ENCODE measurements around the gene WDR47. TPM values are rescaled to one million over a fixed set of nuclear protein-coding genes. Genes with fewer than 3 reads are reported as not detected.

WDR47 gene
- polyA plus RNA-seq (ENCODE audit: insufficient read length in 3 of 3) = 10 to 100 TPM; 11.8 to 13.7 (median 12.4) TPM
- long read RNA-seq, donor 1, full-length matches to known transcripts = 1 of 1 reads
- long read RNA-seq, donor 1, partial matches to known transcripts = 0 of 1 reads
- long read RNA-seq, donor 1, other reads (novel, unspliced or antisense) = 0 of 1 reads
- long read RNA-seq, donor 2 = 0 reads
- long read RNA-seq, donor 3 = 0 reads
- long read RNA-seq, donor 4, full-length matches to known transcripts = 1 of 1 reads
- long read RNA-seq, donor 4, partial matches to known transcripts = 0 of 1 reads
- long read RNA-seq, donor 4, other reads (novel, unspliced or antisense) = 0 of 1 reads
- long read RNA-seq, donor 5 = 0 reads
- long read RNA-seq, donor 6 = 0 reads
- long read RNA-seq, donor 7, full-length matches to known transcripts = 1 of 1 reads
- long read RNA-seq, donor 7, partial matches to known transcripts = 0 of 1 reads
- long read RNA-seq, donor 7, other reads (novel, unspliced or antisense) = 0 of 1 reads
- long read RNA-seq, donor 8, full-length matches to known transcripts = 1 of 1 reads
- long read RNA-seq, donor 8, partial matches to known transcripts = 0 of 1 reads
- long read RNA-seq, donor 8, other reads (novel, unspliced or antisense) = 0 of 1 reads
- long read RNA-seq, donor 9, full-length matches to known transcripts = 4 of 12 reads
- long read RNA-seq, donor 9, partial matches to known transcripts = 8 of 12 reads
- long read RNA-seq, donor 9, other reads (novel, unspliced or antisense) = 0 of 12 reads
- long read RNA-seq, donor 10, full-length matches to known transcripts = 2 of 13 reads
- long read RNA-seq, donor 10, partial matches to known transcripts = 11 of 13 reads
- long read RNA-seq, donor 10, other reads (novel, unspliced or antisense) = 0 of 13 reads
- long read RNA-seq, donor 11, full-length matches to known transcripts = 2 of 2 reads
- long read RNA-seq, donor 11, partial matches to known transcripts = 0 of 2 reads
- long read RNA-seq, donor 11, other reads (novel, unspliced or antisense) = 0 of 2 reads
- long read RNA-seq, donor 12 = 0 reads
- long read RNA-seq, donor 13, full-length matches to known transcripts = 1 of 94 reads
- long read RNA-seq, donor 13, partial matches to known transcripts = 93 of 94 reads
- long read RNA-seq, donor 13, other reads (novel, unspliced or antisense) = 0 of 94 reads
- long read RNA-seq, donor 14 = 0 reads
- long read RNA-seq, donor 15, full-length matches to known transcripts = 3 of 56 reads
- long read RNA-seq, donor 15, partial matches to known transcripts = 0 of 56 reads
- long read RNA-seq, donor 15, other reads (novel, unspliced or antisense) = 53 of 56 reads
- long read RNA-seq, donor 16, full-length matches to known transcripts = 1 of 8 reads
- long read RNA-seq, donor 16, partial matches to known transcripts = 7 of 8 reads
- long read RNA-seq, donor 16, other reads (novel, unspliced or antisense) = 0 of 8 reads

DNA sequence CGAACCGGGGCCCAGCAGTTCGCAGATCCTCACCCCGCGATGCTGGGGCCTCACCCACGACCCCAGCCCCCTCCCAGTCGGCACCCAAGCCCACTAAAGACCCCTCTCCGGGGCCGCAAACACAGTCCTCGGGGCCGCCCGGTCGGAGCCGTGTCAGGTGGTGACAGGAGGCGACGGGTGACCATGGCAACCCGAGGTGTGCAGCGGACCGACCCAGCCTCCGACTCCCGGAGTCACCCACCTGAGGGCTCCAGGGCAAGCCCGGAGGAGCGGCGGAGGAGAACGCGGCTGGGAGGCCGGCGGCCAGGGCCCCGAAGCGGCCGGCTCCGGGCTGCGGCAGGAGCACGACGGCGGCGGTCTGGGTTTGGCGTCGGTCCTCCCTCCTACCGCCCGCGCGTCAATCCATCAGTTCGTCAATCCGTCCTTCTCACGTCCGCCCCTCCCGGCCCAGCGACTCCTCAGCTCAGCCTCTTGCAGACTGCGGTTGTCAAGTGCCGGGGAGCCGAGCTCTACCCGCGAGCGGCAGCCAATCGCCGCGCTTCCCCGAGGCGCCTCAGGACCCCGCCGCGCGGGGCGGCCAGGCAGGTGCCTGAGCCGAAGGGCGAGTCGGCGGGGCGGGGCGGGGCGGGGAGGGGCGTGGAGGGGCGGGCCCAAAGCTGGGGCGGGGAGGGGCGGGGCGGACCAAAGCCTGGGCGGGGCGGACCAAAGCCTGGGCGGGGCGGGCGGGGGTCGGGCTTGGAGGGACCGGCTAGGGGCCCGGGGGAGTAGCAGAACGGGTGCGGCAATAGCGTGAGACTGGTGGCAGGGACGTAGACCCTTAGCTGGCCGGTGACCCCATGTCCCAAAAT lies at the start of gene WDR47:
Gene WDR47 (minus strand): TSS at position 482 of the 848 bp plus-strand sequence. CDS start 18,590 bp downstream, outside the sequence.
- peak; percentile 90 for DNase-seq

DNA sequence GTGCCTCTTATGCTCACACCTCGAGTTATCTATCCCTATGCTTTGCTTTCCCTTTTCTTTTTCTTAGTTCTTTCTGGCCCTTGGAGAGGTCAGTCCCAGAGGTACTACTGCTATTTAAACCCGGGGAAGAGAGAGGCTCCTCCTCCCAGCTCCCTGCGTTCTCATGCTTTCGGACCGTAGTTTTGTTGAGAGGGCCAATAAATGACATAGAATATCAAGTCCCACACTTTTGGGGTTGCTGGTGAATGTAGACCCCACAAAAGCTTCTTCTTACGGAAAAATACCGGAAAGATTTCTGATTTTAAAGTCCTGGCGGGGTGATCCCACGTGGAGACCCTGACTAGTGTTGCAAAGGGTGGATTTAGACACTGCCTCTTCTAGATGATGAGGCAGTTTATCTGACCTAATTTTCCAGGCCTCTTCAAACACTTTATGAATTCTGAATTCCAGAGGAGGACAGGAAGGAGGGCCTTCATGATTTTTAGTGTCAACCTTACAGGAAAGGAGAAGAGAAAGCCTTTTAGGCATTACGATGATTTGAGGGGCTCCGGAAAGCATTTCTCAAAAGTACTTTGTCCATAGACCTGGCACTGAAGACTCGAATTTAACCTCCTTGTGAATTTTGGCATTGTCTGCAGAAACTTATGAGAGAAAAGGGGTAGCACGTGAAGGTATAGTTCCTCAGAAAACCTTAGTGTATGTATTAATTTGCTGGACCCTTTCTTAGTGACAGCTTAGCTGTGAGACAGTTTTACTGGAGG lies 49.4 kb upstream of the WDR47 start:
- peak; percentile 38 for DNase-seq

GRCh38 chr1:109090196-109091077 lies 48.5 kb upstream of the WDR47 start, which contains the start of gene TMEM167B:
Gene TMEM167B (plus strand): TSS chr1:109090764. CDS start chr1:109090873, 109 bp downstream.
- DNase-seq = peak; percentile 93

- DNase-seq = peak; percentile 43
Observed at GRCh38 chr1:109089242-109090015, 47.5 kb upstream of the WDR47 start.

GRCh38 chr1:109084563-109085517 lies 42.9 kb upstream of the WDR47 start:
- no peak for DNase-seq

GRCh38 chr1:109083923-109084322 lies 42.0 kb upstream of the WDR47 start:
- DNase-seq = no peak

GRCh38 chr1:109083501-109083900 lies 41.6 kb upstream of the WDR47 start:
- DNase-seq = no peak

DNA sequence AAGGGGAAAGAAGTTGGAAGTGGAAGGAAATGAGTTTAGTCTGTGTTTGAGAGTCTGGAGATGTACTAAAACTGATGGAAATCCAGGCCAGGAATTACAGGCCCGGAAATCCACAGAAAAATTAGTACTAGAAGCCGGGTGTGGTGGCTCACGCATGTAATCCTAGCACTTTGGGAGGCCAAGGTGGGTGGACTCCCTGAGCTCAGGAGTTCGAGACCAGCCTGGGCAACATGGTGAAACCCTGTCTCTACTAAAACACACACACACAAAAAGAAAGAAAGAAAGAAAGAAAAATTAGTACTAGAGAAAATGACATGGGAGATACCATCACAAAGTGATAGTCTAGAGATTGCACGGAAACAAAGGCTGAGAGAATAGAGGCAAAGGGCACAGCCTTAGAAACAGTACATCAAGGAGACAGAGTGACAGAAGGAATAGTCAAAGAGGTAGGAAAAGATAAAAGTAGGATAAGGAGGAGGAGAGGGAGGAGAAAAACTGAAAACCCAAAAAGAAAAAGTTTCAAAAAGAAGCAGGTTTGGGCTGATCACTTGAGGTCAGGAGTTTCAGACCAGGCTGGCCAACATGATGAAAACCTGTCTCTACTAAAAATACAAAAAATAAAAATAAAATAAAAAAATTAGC lies 38.7 kb upstream of the WDR47 start:
- DNase-seq = no peak

GRCh38 chr1:109079240-109079622 lies 37.3 kb upstream of the WDR47 start:
- DNase-seq = no peak

GRCh38 chr1:109078317-109078716 lies 36.4 kb upstream of the WDR47 start:
- DNase-seq = no peak

DNA sequence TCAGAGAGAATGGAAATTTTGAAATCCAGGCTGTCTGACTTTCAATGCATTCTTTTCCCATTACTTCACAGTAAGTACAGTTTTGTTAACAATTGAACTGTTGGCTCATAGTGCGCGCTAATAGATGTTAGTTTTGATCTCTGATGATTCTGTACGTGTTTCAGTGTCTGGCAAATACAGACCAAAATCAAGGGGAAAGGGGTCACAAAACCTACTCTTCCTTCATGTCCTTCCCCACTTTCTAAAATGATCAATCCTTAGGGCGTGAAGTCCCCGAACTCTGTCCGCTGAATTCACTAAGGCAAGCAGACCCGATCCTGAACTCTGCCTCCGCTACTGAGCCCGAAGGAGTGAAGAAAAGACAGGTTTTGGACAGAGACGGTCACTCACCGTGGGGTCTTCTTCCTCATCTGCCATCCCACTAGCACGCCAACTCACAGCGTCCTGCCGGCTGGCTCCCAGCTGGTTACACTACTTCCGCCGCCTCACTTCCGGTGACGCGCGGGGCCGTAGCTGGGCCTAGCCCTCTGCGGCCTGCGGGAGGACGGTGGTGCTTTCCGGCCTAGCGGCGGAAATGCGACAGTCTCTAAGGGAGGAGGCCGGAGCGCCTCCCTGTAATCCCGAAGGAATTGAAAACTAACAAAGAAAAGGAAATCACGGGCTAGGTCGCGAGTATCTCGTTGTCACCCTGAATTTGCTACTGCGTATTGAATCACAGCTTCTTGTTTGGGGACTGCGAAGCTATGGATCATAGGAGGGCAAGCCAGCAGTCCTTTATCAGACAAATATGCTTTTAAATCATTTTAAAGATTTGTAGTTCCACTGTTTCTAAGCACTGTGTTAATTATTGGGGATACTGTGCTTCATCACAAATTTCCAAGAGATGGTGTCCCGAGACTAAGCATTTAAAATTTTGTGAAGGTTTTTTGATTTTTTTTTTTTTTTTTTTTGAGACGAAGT lies 33.9 kb upstream of the WDR47 start, which contains the start of gene TAF13:
Gene TAF13 (minus strand): TSS at position 473 of the 960 bp plus-strand sequence. CDS start 56 bp downstream, at position 417.
- peak; percentile 95 for DNase-seq

DNA sequence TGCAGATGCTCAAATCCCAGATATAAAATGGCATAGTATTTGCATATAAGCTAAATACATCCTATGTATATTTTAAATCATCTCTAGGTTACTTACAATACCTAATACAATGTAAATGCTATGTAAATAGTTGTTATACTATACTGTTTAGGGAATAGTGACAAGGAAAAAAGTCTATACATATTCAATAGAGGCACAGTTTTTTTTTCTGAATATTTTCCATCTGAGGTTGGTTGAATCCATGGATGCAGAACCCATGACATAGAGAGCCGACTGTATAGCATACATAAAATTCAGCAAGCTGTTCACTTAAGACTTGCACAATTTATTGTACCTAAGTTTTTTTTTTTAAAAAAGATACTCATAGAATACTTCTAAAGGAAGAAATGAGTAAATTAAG lies 27.4 kb upstream of the WDR47 start:
- DNase-seq = no peak

DNA sequence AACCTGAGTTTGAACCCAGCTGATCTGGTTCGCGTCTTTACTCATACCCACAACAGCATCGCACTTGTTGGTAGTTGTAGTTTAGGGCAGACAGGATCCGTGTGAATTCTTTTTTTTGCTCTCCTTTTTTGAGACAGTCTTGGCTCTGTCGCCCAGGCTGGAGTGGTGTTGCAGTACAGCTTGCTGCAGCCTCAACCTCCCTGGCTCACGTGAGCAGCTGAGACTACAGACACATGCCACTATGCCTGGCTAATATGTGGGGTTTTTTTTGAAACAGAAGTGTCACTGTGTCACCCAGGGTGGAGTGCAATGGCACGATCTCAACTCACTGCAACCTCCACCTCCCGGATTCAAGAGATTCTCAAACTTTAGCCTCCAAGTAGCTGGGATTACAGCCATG lies 26.0 kb upstream of the WDR47 start:
- no peak for DNase-seq

DNA sequence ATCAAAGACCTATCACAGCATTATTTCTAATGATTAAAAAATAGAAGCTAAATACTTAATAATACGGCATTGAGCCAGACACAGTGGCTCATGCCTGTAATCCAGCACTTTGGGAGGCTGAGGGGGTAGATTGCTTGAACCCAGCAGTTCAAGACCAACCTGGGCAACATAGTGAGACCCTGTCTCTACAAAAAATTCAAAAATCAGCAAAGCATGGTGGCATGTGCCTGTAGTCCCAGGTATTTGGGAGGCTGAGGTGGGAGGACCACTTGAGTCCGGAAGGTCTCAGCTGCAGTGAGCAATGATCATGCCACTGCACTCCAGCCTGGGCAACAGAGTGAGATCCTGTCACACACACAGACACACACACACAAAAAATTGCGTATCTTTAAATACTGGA lies 23.2 kb upstream of the WDR47 start:
- no peak for DNase-seq

GRCh38 chr1:109061183-109061582 lies 19.3 kb upstream of the WDR47 start:
- no peak for DNase-seq
